GM19035 (cell line): ENCODE data around the gene COL5A1.
"Not testable (repeated sequence)": the region's sequence is repeated elsewhere in the genome, so short reads cannot be mapped to it uniquely, and the experiment has no call there.

Experiments
- ATAC-seq: cut with Tn5 transposase; IDR thresholded peaks from one replicate; pipeline ENCODE4 v1.9.1; 2021; ENCODE audit not compliant: unreplicated experiment

COL5A1 gene

DNA sequence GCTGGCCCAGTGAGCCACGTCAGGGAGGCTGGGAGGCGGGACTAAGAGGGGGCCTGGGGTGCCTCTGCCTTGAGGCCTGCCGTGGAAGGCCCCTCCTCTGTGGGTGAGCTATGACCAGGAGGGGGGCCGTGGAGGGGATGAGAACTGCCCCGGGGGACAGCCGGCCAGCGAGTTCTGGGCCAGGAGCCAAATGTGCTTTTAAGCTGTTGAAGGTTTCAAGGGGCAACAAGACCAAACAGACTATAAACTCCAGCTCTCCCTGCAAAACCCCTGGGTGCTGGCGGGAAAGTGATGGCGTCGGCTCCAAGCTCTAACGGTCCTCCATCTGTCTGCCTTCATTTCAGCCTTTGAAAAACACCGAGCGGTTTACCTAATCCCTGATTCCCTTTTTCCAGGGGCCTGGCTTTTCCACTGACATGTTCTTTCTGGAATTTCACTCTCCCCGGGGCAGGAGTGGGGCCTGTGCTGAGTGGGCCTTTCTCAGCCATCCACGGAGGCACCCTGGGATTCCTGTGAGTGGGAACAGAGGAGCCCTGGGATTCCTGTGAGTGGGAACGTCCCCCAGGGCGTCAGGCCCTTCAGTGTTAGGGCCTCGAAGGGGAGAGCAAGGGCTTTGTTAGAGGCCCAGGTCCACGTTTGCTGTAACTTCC lies 65.6 kb downstream of the COL5A1 start:
- ATAC-seq: no peak

DNA sequence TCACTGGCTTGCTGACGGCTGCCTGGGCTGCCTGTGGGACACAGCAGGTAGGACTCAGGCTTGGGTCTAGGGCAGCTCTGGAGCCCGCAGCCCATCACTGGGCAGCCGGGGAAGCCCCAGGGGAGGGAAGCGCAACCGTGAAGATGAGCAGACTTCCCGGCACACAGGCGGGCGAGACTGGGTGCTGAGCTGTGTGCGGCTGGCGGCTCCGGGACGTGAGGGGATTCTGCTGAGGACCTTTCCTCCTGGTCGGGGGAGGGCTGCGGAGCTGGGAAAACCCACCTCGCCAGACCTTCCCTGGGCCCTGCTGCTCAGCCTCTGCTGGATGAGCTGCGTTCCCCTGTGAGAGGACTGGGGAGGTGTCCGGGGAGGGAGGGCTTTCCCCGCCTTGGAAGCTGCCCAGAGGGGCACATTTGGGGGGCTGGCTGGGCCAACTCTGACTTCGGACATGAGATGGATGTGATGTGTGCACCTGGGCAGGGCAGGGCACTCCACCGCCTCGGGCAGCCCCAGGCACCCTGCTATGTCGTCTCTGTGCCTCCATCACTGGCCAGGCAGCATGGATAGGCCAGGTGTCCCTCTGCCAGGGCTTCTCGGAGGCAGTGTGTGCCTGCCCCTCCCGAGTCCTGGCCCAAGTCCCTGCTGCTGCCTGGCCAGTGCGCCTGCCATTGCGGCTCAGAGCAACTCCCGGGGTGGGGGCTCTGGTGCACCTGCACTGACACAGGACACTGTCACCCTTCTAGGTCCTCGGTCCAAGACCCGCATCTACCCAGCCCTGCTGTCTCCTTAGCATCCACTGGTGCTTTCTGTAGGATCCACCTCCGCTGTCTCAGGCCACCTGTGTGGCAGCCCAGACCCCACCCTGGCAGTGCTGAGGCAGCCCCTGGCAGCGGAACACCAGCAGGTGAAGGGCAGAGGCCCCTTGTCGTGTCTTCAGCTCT lies 66.4 kb downstream of the COL5A1 start:
- no peak for ATAC-seq

GRCh38 chr9:134708672-134709038 lies 67.1 kb downstream of the COL5A1 start:
- no peak for ATAC-seq

DNA sequence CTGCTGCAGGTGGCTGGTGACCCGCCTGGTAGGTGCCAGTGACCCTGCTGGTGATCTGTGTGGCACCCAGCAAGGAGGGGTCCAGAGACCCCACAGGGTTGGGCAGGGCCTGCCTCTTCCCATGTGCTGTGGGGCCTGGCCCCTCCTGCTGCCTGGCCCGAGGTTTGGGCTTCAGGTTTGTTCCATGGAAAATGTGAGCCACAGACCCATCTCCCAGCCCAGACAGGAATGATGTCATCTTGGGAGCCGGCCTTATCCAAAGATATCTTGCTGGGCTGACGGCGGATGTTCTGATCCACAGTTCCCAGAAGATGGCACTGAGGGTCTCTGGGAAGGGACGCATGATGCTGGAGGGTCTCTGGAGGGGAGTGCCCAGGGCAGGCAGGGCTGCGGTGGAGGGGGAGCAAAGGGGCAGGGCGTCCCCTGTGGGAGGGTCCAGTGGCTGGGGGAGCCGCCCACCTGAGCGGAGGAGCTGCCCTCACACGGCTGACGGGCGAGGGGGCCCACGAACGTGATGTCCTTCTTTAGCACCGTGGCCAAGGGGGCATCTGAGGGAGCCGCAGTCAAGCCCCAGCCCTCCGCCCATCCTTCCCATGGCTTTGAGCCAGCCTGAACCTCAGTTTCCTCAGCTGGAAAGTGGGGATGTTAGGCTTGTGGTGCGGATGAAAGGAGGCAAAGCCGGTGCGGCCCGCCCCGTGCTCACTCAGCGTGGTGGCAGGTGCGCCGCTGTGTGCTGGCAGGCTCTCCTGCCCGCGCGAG lies 68.1 kb downstream of the COL5A1 start:
- no peak for ATAC-seq

DNA sequence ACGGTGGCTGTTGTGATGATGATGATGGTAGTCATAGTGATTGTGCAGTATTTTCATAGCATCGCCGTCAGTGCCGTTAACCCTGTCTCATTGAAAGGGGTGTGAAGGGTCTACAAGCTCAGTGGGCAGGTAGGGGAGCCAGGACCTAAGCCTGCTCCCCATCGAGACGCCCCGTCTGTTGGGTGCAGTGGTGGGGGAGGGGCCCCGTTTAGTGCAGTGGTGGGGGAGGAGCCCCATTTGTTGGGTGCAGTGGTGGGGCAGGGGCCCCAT lies 68.6 kb downstream of the COL5A1 start:
- no peak for ATAC-seq

GRCh38 chr9:134710901-134711300 lies 69.3 kb downstream of the COL5A1 start:
- no peak for ATAC-seq

GRCh38 chr9:134712243-134712642 lies 70.6 kb downstream of the COL5A1 start:
- no peak for ATAC-seq

- ATAC-seq: no peak
Measured at GRCh38 chr9:134712926-134713325, 71.3 kb downstream of the COL5A1 start.

- ATAC-seq: not testable (repeated sequence)
Measured at GRCh38 chr9:134715536-134715935, 73.9 kb downstream of the COL5A1 start.

DNA sequence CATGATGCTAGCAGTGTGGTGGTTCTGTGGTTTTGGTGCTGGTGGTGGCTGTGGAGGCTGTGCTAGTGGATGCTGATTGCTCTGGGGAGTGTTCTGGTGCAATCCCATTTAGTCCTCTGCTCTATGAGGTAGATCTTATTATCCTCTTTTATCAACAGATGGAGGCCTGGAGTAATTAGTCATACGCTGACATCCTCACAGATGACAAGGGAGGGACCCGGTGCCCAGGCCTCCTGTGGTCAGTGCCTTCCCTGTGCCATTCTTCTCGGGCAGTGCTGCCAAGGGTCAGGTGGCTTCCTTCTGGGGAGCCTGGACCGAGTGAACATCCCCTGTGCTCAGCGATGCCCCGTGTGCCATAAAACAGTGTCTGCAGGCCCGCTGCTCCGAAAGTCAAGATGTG lies 74.5 kb downstream of the COL5A1 start:
- no peak for ATAC-seq

DNA sequence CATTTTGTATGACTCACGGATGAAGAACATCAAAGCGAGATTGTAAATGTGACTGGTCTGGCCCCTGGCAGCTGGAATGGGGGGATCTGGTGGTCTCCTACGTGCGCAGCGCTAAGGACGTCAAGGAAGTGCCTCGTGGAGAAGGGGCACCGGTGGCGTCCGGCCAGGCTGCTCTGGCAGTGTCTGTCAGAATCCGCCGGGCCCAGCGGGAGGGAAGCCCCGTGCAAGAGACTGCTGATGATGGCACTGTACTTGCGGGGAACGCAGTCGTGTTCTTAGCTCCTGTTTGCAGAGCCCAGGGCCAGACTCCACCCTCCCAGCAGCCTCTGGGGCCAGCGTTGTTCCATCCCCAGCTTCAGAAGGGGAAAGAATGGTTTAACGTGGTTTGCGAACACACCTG lies 75.5 kb downstream of the COL5A1 start:
- ATAC-seq: no peak

- no peak for ATAC-seq
Measured at GRCh38 chr9:134717924-134718645, 76.5 kb downstream of the COL5A1 start.

DNA sequence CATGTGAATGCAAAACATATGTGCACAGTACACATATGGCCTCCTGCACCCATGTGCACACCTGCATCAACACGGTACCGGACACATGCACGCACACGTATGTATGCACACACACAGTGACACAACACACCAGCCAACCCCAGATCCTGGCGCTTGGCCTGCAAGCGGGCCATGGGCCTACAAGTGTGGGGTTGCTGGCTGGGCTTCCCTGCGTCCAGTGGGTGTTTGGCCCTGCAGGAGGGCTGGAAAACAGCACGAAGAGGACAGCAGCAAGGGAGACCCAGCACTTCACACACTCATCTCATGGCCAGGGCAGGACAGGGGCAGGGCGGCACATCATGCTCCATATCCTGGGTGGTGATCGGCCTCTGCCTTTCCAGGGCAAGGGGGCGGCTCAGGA lies 77.7 kb downstream of the COL5A1 start:
- ATAC-seq: no peak

- ATAC-seq: no peak
Measured at GRCh38 chr9:134720136-134720753, 78.6 kb downstream of the COL5A1 start.

DNA sequence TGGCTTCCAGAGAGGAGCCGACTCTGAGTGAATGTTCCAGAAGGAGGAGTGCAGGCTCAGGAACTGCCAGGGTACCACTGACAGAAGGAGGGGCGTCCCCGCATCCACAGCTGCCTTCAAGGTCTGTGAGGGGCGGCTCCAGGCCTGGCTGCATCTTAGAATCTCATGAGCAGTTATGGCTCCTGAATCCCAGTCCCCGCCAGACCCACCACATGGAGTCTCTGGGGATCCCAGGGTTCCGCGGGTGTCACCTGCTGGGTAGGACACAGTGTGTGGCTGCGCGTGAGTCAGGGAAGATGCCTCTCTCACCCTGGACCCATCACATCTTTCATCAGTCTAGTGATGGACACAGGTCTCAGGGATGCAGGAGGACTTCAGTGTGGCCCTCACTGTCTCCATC lies 79.2 kb downstream of the COL5A1 start:
- no peak for ATAC-seq

DNA sequence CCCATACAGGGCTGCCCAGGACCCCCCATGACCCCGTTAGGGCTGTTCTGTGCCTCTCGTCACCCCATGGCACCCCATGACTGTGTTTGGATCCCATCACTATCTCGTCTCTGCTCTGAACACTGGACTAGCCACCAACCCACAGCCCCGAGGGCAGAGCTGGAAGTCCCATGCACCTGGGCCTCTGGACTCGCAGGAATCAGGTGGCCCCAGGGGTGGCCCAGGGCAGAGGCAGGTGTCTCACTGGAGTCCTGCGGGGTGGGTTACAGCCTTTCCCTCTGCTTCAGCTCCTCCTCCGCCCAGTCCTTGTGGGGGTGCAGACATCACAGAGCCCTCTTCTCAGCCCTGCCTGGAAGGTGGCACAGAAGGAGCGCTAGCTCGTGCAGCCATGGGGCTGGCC lies 79.7 kb downstream of the COL5A1 start:
- ATAC-seq: no peak

DNA sequence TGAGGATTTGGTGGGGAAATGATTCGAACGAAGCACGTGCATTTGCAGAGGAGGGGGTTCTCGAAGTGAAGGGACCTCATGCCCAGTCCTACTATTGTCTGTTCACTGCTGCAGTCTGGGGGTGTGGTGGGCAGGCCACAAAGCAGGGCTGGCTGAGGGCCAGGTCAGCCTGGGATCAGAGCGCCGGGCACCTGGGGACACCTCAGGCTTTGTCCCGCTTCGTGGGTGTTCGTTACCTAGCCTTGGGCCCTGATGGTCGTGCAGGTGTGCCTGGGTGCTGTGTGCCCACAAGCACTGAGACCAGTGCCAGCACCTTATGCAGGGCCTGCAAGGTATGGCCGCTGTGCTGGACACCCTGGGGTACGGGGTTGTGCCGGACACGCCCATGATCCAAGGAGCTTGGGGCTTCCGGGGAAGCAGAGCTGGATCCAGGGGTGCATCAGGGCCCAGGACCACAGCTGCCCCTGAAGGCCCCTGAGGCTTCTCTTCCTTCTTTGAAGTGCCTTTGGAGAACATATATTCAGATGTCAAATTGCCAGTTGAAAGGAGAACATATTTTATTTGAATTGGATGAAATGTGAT lies 80.6 kb downstream of the COL5A1 start:
- no peak for ATAC-seq

DNA sequence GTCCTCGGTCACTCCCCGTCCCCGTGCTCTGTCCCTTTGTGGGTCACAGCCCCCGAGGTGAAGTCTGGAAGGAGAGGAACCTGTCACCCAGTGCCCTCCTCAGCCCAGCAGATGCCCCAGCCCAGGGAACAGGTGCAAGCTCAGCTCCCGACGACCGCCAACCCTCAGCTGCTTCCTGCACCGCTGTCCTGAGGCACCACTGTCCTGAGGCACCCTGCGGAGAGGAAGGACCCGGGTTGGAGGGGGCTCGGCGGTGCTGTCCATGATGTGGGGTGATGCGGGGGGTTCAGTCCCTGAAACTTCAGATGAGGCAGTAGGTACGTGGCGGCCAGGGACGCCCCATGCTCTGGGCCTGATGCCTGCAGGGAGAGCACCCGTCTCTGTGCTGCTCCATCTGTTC lies 81.4 kb downstream of the COL5A1 start:
- ATAC-seq: no peak

DNA sequence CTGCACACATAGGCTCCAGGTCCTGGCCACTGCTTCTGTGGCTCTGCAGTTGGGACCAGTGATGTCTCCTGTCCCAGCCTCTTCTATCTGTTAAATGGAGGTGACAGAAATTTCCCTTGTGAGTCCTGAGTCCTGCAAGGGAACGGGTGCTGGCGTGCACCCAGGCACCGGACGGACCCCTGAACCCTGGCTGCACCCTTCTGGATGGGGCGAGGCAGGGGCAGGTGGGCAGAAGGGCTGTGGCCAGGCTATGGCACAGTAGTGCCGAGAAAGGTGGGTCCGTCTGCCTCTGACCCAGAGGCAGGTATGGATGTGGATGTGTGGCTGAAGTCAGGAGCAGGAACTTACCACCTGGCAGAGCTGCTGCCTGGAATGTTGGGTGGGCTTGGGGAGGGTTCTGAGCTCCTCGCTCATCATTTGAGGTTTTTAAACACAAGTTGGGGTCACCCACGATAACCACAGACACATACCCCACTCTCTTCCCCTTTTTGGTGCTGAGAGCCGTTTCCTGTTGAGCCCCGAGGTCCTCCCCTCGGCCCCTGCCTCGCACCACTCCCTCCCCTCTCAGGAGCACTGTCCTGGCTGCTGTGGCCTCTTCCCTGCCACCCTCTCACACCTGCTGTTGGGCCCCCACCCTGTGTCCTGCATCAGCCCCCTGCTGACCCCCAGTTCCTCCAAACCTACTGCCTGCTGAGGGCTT lies 82.0 kb downstream of the COL5A1 start:
- no peak for ATAC-seq
